IMR-90 (cell line): ENCODE results near the gene HDDC2. TPM values are rescaled to one million over a fixed set of nuclear protein-coding genes. Genes with fewer than 3 reads are reported as not detected.
A peak's percentile ranks its signal among the peaks of the same experiment; 100 is the strongest.

Experiments
- ATAC-seq: fragments of 200-7000 bp; cut with Tn5 transposase; 2 replicates; pipeline ENCODE4 v1.9.1; 2020; ENCODE audit warnings: low read depth, mild to moderate bottlenecking, moderate library complexity
- BruUV-seq: library from RNA; stranded (reverse); fragments of 400-500 nt; replicated peaks from 2 replicates; lab custom pipeline; 2021; lab: Mats Ljungman, UMichigan
- CTCF ChIA-PET: fragments of 300-600 bp; formaldehyde crosslinking; extraction: SDS; loops from one replicate; lab custom pipeline; 2021; ENCODE audit warnings: antibody characterized with exemption; lab: Yijun Ruan, JAX
- POLR2A ChIA-PET: fragments of 300-600 bp; sonication (Branson Sonifier 250); formaldehyde crosslinking; loops from one replicate; lab custom pipeline; 2022; ENCODE audit warnings: antibody characterized with exemption; ENCODE audit not compliant: unreplicated experiment; lab: Charles Lee
- DNase-seq: peaks from one replicate; pipeline ENCODE4 v3.0.0; 2013
- H2AFZ ChIP-seq: replicated peaks from 2 replicates; pipeline ENCODE3; 2013; ENCODE audit warnings: low read length, mild to moderate bottlenecking; ENCODE audit not compliant: poor library complexity
- H2AK5ac ChIP-seq: 2 replicates; pipeline ENCODE4 v1.6.1; 2013; ENCODE audit warnings: low read depth, low read length, inconsistent platforms
- H2AK9ac ChIP-seq: replicated peaks from 2 replicates; pipeline ENCODE3; 2013; ENCODE audit warnings: mild to moderate bottlenecking, low read depth, low read length, moderate library complexity; ENCODE audit not compliant: poor library complexity
- H2BK120ac ChIP-seq: 2 replicates; pipeline ENCODE4 v1.6.1; 2013; ENCODE audit warnings: low read depth, low read length, inconsistent platforms
- H2BK15ac ChIP-seq: 3 replicates; pipeline ENCODE4 v1.6.1; 2013; ENCODE audit warnings: low read depth, low read length, inconsistent platforms
- H2BK20ac ChIP-seq: 2 replicates; pipeline ENCODE4 v1.6.1; 2013; ENCODE audit warnings: low read depth, mild to moderate bottlenecking, inconsistent platforms, low read length, moderate library complexity
- H2BK5ac ChIP-seq: 2 replicates; pipeline ENCODE4 v1.6.1; 2013; ENCODE audit warnings: mild to moderate bottlenecking, low read depth, low read length, inconsistent platforms; ENCODE audit not compliant: poor library complexity, severe bottlenecking
- H3K14ac ChIP-seq: replicated peaks from 2 replicates; pipeline ENCODE4 v1.6.1; 2013; ENCODE audit warnings: low read depth, low read length, inconsistent platforms
- H3K18ac ChIP-seq: 2 replicates; pipeline ENCODE4 v1.6.1; 2013; ENCODE audit warnings: low read depth, low read length, control low read depth
- H3K23ac ChIP-seq: 2 replicates; pipeline ENCODE4 v1.6.1; 2013; ENCODE audit warnings: low read depth, low read length, inconsistent platforms
- H3K27ac ChIP-seq: 2 replicates; pipeline ENCODE4 v1.5.1; 2013; ENCODE audit warnings: mild to moderate bottlenecking, control low read depth, low read length; ENCODE audit not compliant: insufficient read depth
- H3K27me3 ChIP-seq: 2 replicates; pipeline ENCODE4 v1.6.1; 2013; ENCODE audit warnings: low read length; ENCODE audit not compliant: control insufficient read depth, insufficient read depth
- H3K36me3 ChIP-seq: 2 replicates; pipeline ENCODE4 v1.6.1; 2013; ENCODE audit warnings: low read length, mixed read lengths; ENCODE audit not compliant: control insufficient read depth, insufficient read depth
- H3K4ac ChIP-seq: 2 replicates; pipeline ENCODE4 v1.6.1; 2013; ENCODE audit warnings: low read depth, low read length, inconsistent platforms
- H3K4me1 ChIP-seq: 2 replicates; pipeline ENCODE4 v1.6.1; 2013; ENCODE audit warnings: low read length, mixed read lengths; ENCODE audit not compliant: control insufficient read depth, insufficient read depth
- H3K4me2 ChIP-seq: 2 replicates; pipeline ENCODE4 v1.6.1; 2013; ENCODE audit warnings: low read depth, mild to moderate bottlenecking, control low read depth, low read length, moderate library complexity
- H3K4me3 ChIP-seq: 2 replicates; pipeline ENCODE4 v1.5.1; 2013; ENCODE audit warnings: low read depth, mild to moderate bottlenecking, control low read depth, low read length, moderate library complexity; ENCODE audit not compliant: insufficient read depth
- H3K56ac ChIP-seq: 2 replicates; pipeline ENCODE4 v1.6.1; 2013; ENCODE audit warnings: low read length, inconsistent platforms; ENCODE audit not compliant: insufficient read depth; ENCODE audit errors: extremely low read depth
- H3K79me1 ChIP-seq, 2 experiments: 2 replicates each; pipeline ENCODE4 v1.6.1; 2013; ENCODE audit warnings: low read length in 2 of 2, inconsistent platforms in 1 of 2, low read depth in 1 of 2
- H3K9ac ChIP-seq: 2 replicates; pipeline ENCODE4 v1.6.1; 2013; ENCODE audit warnings: low read depth, low read length, control low read depth
- H3K9me1 ChIP-seq: 2 replicates; pipeline ENCODE4 v1.6.1; 2013; ENCODE audit warnings: low read length, inconsistent platforms; ENCODE audit not compliant: insufficient read depth
- H3K9me3 ChIP-seq: 2 replicates; pipeline ENCODE4 v1.6.1; 2013; ENCODE audit warnings: low read length; ENCODE audit not compliant: control insufficient read depth, insufficient read depth
- H4K20me1 ChIP-seq: 2 replicates; pipeline ENCODE4 v1.6.1; 2013; ENCODE audit warnings: low read length, inconsistent platforms; ENCODE audit not compliant: insufficient read depth
- H4K5ac ChIP-seq: 2 replicates; pipeline ENCODE4 v1.6.1; 2013; ENCODE audit warnings: mild to moderate bottlenecking, low read depth, low read length, control low read depth
- H4K8ac ChIP-seq, 2 experiments: 2 replicates each; pipeline ENCODE4 v1.6.1; 2013; ENCODE audit warnings: low read depth in 2 of 2, low read length in 2 of 2, control low read depth in 1 of 2, inconsistent platforms in 1 of 2
- H4K91ac ChIP-seq: 2 replicates; pipeline ENCODE4 v1.6.1; 2013; ENCODE audit warnings: low read depth, low read length, inconsistent platforms; ENCODE audit not compliant: insufficient read depth
- BHLHE40 ChIP-seq: fragments of 150-350 bp; IDR thresholded peaks from 2 replicates; pipeline ENCODE4 v1.6.1; 2016; ENCODE audit warnings: mild to moderate bottlenecking, low read depth, low read length
- CEBPB ChIP-seq: IDR thresholded peaks from 2 replicates; pipeline ENCODE4 v1.6.1; 2012; ENCODE audit warnings: low read depth, low read length, improper control_type of control experiment
- CHD1 ChIP-seq: IDR thresholded peaks from 2 replicates; pipeline ENCODE4 v1.6.1; 2012; ENCODE audit warnings: low read depth, low read length, improper control_type of control experiment
- CTCF ChIP-seq: conservative IDR thresholded peaks from 2 replicates; pipeline ENCODE4 v1.5.1; 2012; ENCODE audit warnings: mild to moderate bottlenecking, low read depth, low read length, improper control_type of control experiment
- ELK1 ChIP-seq: fragments of 150-350 bp; IDR thresholded peaks from 2 replicates; pipeline ENCODE4 v1.6.1; 2016; ENCODE audit warnings: low read depth, mild to moderate bottlenecking, low read length, moderate library complexity, borderline replicate concordance
- FOS ChIP-seq: fragments of 150-350 bp; IDR thresholded peaks from 2 replicates; pipeline ENCODE4 v1.6.1; 2016; ENCODE audit warnings: low read depth, low read length
- MAZ ChIP-seq: IDR thresholded peaks from 2 replicates; pipeline ENCODE4 v1.6.1; 2012; ENCODE audit warnings: low read depth, mild to moderate bottlenecking, low read length, improper control_type of control experiment, moderate library complexity, borderline replicate concordance
- MXI1 ChIP-seq: IDR thresholded peaks from 2 replicates; pipeline ENCODE4 v1.6.1; 2012; ENCODE audit warnings: low read depth, mild to moderate bottlenecking, low read length, moderate library complexity, borderline replicate concordance
- NFE2L2 ChIP-seq: fragments of 150-350 bp; IDR thresholded peaks from 2 replicates; pipeline ENCODE4 v1.6.1; 2016; ENCODE audit warnings: low read depth, mild to moderate bottlenecking, low read length
- POLR2A ChIP-seq: IDR thresholded peaks from 2 replicates; pipeline ENCODE4 v1.6.1; 2012; ENCODE audit warnings: mild to moderate bottlenecking, low read depth, low read length
- RAD21 ChIP-seq: IDR thresholded peaks from 2 replicates; pipeline ENCODE4 v1.6.1; 2012; ENCODE audit warnings: low read length, improper control_type of control experiment
- RCOR1 ChIP-seq: IDR thresholded peaks from 2 replicates; pipeline ENCODE4 v1.6.1; 2012; ENCODE audit warnings: mild to moderate bottlenecking, low read length, improper control_type of control experiment; ENCODE audit not compliant: insufficient replicate concordance
- RFX5 ChIP-seq: IDR thresholded peaks from 2 replicates; pipeline ENCODE4 v1.8.0; 2012; ENCODE audit warnings: low read depth, mild to moderate bottlenecking, low read length, moderate library complexity
- SMC3 ChIP-seq: fragments of 150-350 bp; IDR thresholded peaks from 2 replicates; pipeline ENCODE4 v1.6.1; 2016; ENCODE audit warnings: low read depth, mild to moderate bottlenecking, antibody characterized with exemption, low read length, moderate library complexity
- USF2 ChIP-seq: fragments of 150-350 bp; IDR thresholded peaks from 2 replicates; pipeline ENCODE4 v1.6.1; 2017; ENCODE audit warnings: mild to moderate bottlenecking, antibody characterized with exemption, low read length, low read depth
- WGBS, 2 experiments: methylation state at CpG; one replicate each; pipeline versions ENCODE4 v1.1.5 to v1.1.7; 2013; ENCODE audit warnings: missing lambda C conversion rate in 2 of 2; ENCODE audit not compliant: insufficient read length in 1 of 2; ENCODE audit errors: extremely low coverage in 2 of 2; 5-methylcytosine and 5-hydroxymethylcytosine counted together
- dilution Hi-C: fragments of 300-500 bp; cut with HindIII; formaldehyde crosslinking; loops from one replicate; pipeline ENCODE4 v1.14.3; 2018; ENCODE audit warnings: low sequenced_read_pairs; ENCODE audit not compliant: unreplicated experiment
- in situ Hi-C: fragments of 300-500 bp; cut with MboI; formaldehyde crosslinking; loops from 3 replicates; pipeline ENCODE4 v1.14.3; 2019; ENCODE audit warnings: low sequenced_read_pairs, inconsistent platforms, mixed read lengths
- intact Hi-C: fragments of 100-400 bp; cut with micrococcal nuclease; formaldehyde crosslinking; loops from 2 replicates; pipeline ENCODE4 v1.10.0; 2022
- polyA plus RNA-seq, 3 experiments: library from polyadenylated mRNA; depleted of rRNA; stranded (reverse); fragments of >200 nt; gene quantifications; 2 replicates each; pipeline ENCODE4 v1.2.3, GENCODE V29; 2012; ENCODE audit warnings: low replicate concordance in 1 of 3
- total RNA-seq: library from RNA; depleted of rRNA; stranded (reverse); fragments of >200 nt; gene quantifications from 2 replicates; pipeline ENCODE4 v1.2.3, GENCODE V29; 2012

HDDC2 gene
- total and polyA plus RNA-seq, 2 of the 4 experiments (the other 2 are of a cell fraction): 40.9 to 68.6 TPM

GRCh38 chr6:125267806-125268523, 33.8 kb downstream of the HDDC2 start:
- Histone ChIP-seq H3K4me1 (no peaks in the 10 kb centered on the region; the same call in 1 of the 2 replicates), H3K56ac (no peak overlapping the region)
- no peak for ATAC-seq
- TF ChIP-seq CEBPB: no peak
- no peak for TF ChIP-seq RFX5
- no peak for TF ChIP-seq USF2
- TF ChIP-seq SMC3: no peak
- TF ChIP-seq RAD21: no peak
- no peak for TF ChIP-seq RCOR1
- no peak for TF ChIP-seq NFE2L2
- TF ChIP-seq CTCF: no peak
- TF ChIP-seq BHLHE40: no peak
- no peak for TF ChIP-seq POLR2A
- TF ChIP-seq CHD1: no peak
- no peak for TF ChIP-seq ELK1
- no peak for TF ChIP-seq MAZ
- no peak for TF ChIP-seq MXI1
- TF ChIP-seq FOS: no peak

More at GRCh38 chr6:125267806-125268523, 33.8 kb downstream of the HDDC2 start:
- 58% methylated on average over 2 of the region's 12 CpGs; no CpG with 5 or more reads in 1 of the 2 experiments for WGBS, 2 experiments
- Histone ChIP-seq H4K20me1 (no peaks in the 10 kb centered on the region), H2AK9ac (no peak overlapping the region), H3K4me2 (no peak overlapping the region), H3K23ac (no peak overlapping the region; the same call in 1 of the 2 replicates), H2AFZ (no peak overlapping the region), H3K27me3 (no peaks in the 10 kb centered on the region), H2BK15ac (no peak overlapping the region), H4K91ac (no peak overlapping the region), H3K4ac (no peak overlapping the region; the same call in 1 of the 2 replicates), H3K18ac (no peak overlapping the region), H4K8ac (no peak overlapping the region), H3K14ac (no peak overlapping the region), H2BK120ac (no peak overlapping the region), H3K36me3 (peaks cover 10% of the 10 kb centered on the region), H3K9me3 (no peaks in the 10 kb centered on the region), H2BK5ac (no peak overlapping the region), H2BK20ac (no peak overlapping the region), H4K5ac (no peak overlapping the region), H3K9ac (no peak overlapping the region), H3K27ac (no peak overlapping the region), H3K4me3 (no peak overlapping the region), H3K9me1 (no peaks in the 10 kb centered on the region; the same call in 1 of the 2 replicates), H3K79me1 (no peaks in the 10 kb centered on the region), H2AK5ac (peak overlapping the region; percentile 15; the same call in 1 of the 2 replicates)
- ChIA-PET POLR2A (no interaction called here), CTCF (no interaction called here)
- intact Hi-C loops (no loop called here), in situ Hi-C loops (no loop called here), dilution Hi-C loops (no loop called here)
- BruUV-seq: no TSS peak
- no peak for DNase-seq
